GM10847 (cell line): ENCODE measurements around the gene OTOF.

Source experiments
- POLR2A ChIP-seq: IDR thresholded peaks from 2 replicates; pipeline ENCODE4 v1.6.1; 2011; ENCODE audit not compliant: insufficient read length; ENCODE audit errors: extremely low read depth

The OTOF gene

GRCh38 chr2:26477126-26477910 is 606 bp downstream of the OTOF start:
- TF ChIP-seq POLR2A: no peak

GRCh38 chr2:26475832-26476501 is 2.0 kb downstream of the OTOF start:
- no peak for TF ChIP-seq POLR2A

- no peak for TF ChIP-seq POLR2A
These were observed 2.9 kb downstream of the OTOF start for GRCh38 chr2:26475037-26475436.

- TF ChIP-seq POLR2A: no peak
These were observed 3.6 kb downstream of the OTOF start for GRCh38 chr2:26474261-26474785.

- no peak for TF ChIP-seq POLR2A
These were observed 4.1 kb downstream of the OTOF start for GRCh38 chr2:26473796-26474195.

GRCh38 chr2:26472821-26473655 is 4.9 kb downstream of the OTOF start:
- TF ChIP-seq POLR2A: no peak

- no peak for TF ChIP-seq POLR2A
These were observed 5.9 kb downstream of the OTOF start for GRCh38 chr2:26471766-26472706.

GRCh38 chr2:26471289-26471688 is 6.6 kb downstream of the OTOF start:
- TF ChIP-seq POLR2A: no peak

GRCh38 chr2:26470601-26471260 is 7.2 kb downstream of the OTOF start:
- no peak for TF ChIP-seq POLR2A

- no peak for TF ChIP-seq POLR2A
These were observed 8.0 kb downstream of the OTOF start for GRCh38 chr2:26469955-26470354.

- TF ChIP-seq POLR2A: no peak
These were observed 8.7 kb downstream of the OTOF start for GRCh38 chr2:26469092-26469710.

- TF ChIP-seq POLR2A: no peak
These were observed 11.1 kb downstream of the OTOF start for GRCh38 chr2:26466662-26467310.

GRCh38 chr2:26465981-26466471 is 11.9 kb downstream of the OTOF start:
- TF ChIP-seq POLR2A: no peak
